Stimulated activated CD4-positive, alpha-beta T cell treated with anti-CD3 and anti-CD28 coated beads, Interleukin-4, amount 100 ng/mL, for 4 hours (primary cell): ENCODE data around the gene FIGN.

ENCODE experiments used
- DNase-seq, 2 experiments: peaks; one replicate each; pipeline ENCODE4 v3.0.0-alpha.2; 2020

FIGN gene

GRCh38 chr2:163606878-163607277 is 128.9 kb downstream of the FIGN start:
- DNase-seq, result no peak

- no peak for DNase-seq
Observed at GRCh38 chr2:163605779-163606178, 130.0 kb downstream of the FIGN start.

GRCh38 chr2:163604941-163605555 is 130.8 kb downstream of the FIGN start:
- no peak for DNase-seq

- no peak for DNase-seq
Observed at GRCh38 chr2:163602196-163602595, 133.6 kb downstream of the FIGN start.

- DNase-seq, result no peak
Observed at GRCh38 chr2:163601377-163601776, 134.4 kb downstream of the FIGN start.

- DNase-seq, result no peak
Observed at GRCh38 chr2:163600801-163601200, 135.0 kb downstream of the FIGN start.

GRCh38 chr2:163595028-163595427 is 140.8 kb downstream of the FIGN start:
- DNase-seq, result no peak

GRCh38 chr2:163594497-163594896 is 141.3 kb downstream of the FIGN start:
- DNase-seq, result no peak

GRCh38 chr2:163593982-163594381 is 141.8 kb downstream of the FIGN start:
- no peak for DNase-seq

GRCh38 chr2:163592954-163593622 is 142.7 kb downstream of the FIGN start:
- no peak for DNase-seq

- DNase-seq, result no peak
Observed at GRCh38 chr2:163591461-163591860, 144.3 kb downstream of the FIGN start.

GRCh38 chr2:163580757-163581156 is 155.1 kb downstream of the FIGN start:
- DNase-seq, result no peak

GRCh38 chr2:163574309-163574708 is 161.5 kb downstream of the FIGN start:
- no peak for DNase-seq

- DNase-seq, result no peak
Observed at GRCh38 chr2:163573652-163574051, 162.2 kb downstream of the FIGN start.

- no peak for DNase-seq
Observed at GRCh38 chr2:163572850-163573249, 163.0 kb downstream of the FIGN start.

GRCh38 chr2:163571423-163572102 is 164.2 kb downstream of the FIGN start:
- DNase-seq, result no peak

GRCh38 chr2:163570391-163570790 is 165.4 kb downstream of the FIGN start:
- DNase-seq, result no peak

- DNase-seq, result no peak
Observed at GRCh38 chr2:163565192-163565591, 170.6 kb downstream of the FIGN start.

GRCh38 chr2:163564236-163564635 is 171.6 kb downstream of the FIGN start:
- DNase-seq, result no peak

GRCh38 chr2:163563336-163563735 is 172.5 kb downstream of the FIGN start:
- DNase-seq, result no peak

- DNase-seq, result no peak
Observed at GRCh38 chr2:163558251-163559021, 177.4 kb downstream of the FIGN start.

GRCh38 chr2:163556511-163556910 is 179.3 kb downstream of the FIGN start:
- no peak for DNase-seq

GRCh38 chr2:163554864-163555263 is 180.9 kb downstream of the FIGN start:
- no peak for DNase-seq

- DNase-seq, result no peak
Observed at GRCh38 chr2:163553601-163554000, 182.2 kb downstream of the FIGN start.
